Measurements from ENCODE around the gene ALAD.

ALAD gene

DNA sequence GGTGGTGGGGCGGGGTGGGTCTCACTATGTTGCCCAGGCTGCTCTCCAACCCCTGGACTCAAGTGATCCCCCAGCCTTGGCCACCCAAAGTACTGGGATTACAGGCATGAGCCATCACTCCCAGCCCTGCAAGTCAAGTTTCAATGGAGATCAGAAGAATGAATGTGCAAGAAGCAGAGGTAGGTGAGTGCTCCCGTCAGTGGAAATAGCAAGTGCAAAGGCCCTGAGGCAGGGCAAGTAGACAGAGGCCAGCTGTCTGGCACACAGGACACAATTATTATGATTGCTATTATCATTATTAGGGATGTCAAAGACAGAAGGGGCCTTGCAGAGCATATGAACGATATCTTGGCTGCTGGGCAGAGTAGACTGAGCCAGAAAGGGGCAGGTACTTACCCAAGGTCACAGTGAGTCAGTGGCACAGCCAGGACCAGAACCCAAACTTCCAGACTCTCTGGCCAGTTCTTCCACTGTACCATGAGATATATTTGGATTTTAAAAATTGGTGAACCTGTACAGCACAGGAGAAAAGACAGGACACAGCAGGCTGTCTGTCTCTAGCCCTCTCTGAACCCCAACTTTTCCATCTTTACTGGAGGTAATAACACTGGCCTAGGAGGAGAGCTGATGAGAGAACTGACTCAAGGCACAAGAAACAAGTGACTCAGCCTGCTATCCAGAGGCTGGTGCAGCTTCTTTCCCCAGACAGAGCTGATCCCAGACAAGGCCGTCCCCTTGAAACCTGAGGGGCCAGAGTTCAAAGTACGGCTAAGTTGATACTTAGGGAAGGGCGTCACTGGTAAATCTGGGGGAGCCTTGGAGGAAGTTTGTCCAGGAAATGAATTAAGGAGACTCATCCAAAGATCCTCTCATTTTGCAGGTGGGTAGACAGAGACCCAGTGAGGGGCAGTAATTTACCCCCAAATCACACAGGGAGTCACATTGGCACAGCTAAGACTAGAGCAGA, 25.7 kb downstream of the ALAD start:
- no peak overlapping the region for H3K27ac ChIP-seq (ENCODE audit: low read depth, low read length)
- no peak overlapping the region for H2BK120ac ChIP-seq (ENCODE audit: low read depth, low read length)
- no peak for DNase-seq
- no CpG with 5 or more reads among the region's 6 CpGs for WGBS (ENCODE audit: extremely low coverage, insufficient coverage, low lambda C conversion rate)
- H2AK5ac ChIP-seq (ENCODE audit: low read length), result no peak overlapping the region
- H3K4me3 ChIP-seq (ENCODE audit: low read length), result no peak overlapping the region
- H3K9ac ChIP-seq (ENCODE audit: low read length), result no peak overlapping the region
- H4K8ac ChIP-seq (ENCODE audit: low read depth, low read length), result no peak overlapping the region
- H3K18ac ChIP-seq (ENCODE audit: low read length), result no peak overlapping the region
- no peaks in the 10 kb centered on the region for H3K36me3 ChIP-seq (ENCODE audit: control insufficient read depth, insufficient read depth, low read length)
- no peak overlapping the region for H3K56ac ChIP-seq (ENCODE audit: low read length)
- H3K79me1 ChIP-seq (ENCODE audit: low read length), result peaks cover 2% of the 10 kb centered on the region
- no peak overlapping the region for H3K23ac ChIP-seq (ENCODE audit: low read length)
- H3K79me2 ChIP-seq (ENCODE audit: control insufficient read depth, insufficient read depth, low read length), result peaks cover 2% of the 10 kb centered on the region
- H3K27me3 ChIP-seq (ENCODE audit: insufficient read depth, low read length, poor library complexity), result no peaks in the 10 kb centered on the region
- H4K5ac ChIP-seq (ENCODE audit: low read length), result no peak overlapping the region
- no peak overlapping the region for H3K4ac ChIP-seq (ENCODE audit: low read depth, low read length)
- no peaks in the 10 kb centered on the region for H3K4me1 ChIP-seq (ENCODE audit: control insufficient read depth, low read depth, low read length)
- no peak overlapping the region for H2BK15ac ChIP-seq (replicated peaks; ENCODE audit: low read depth)
- no peak overlapping the region for H3K4me2 ChIP-seq (ENCODE audit: low read length)
- H2BK5ac ChIP-seq (ENCODE audit: low read length), result no peak overlapping the region

DNA sequence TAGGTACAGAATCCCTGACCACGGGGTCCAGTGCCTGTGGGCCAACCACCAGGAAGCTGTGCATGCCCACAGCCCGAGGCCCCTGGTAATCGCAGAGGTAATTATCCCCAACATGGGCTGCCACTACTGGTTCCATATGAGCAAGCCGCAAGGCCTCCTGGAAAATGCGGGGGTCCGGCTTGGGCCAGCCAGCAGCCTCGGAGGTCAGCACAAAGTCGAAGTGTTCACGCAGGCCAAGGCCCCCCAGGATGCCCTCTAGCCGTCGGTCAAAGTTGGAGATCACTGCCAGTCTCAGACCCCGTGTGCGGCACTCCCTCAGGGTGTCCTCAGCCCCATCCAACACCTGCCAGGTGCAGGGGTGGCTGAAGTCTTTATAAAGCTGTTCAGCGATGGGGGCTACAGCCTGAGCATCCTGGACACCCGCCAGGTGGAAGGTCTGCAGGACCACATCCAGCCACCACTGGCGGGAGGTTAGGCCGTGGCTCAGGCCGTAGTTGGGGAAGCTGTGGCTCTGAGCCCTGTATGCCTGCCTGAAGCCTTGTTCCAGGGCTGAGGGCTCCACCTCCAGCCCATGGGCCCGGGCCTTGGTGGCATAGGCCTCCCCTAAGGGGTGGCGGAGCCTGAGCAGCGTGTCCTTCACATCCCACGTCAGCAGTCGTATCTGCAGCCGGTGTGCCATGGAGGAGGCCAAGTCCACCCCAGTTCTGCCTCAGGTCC, 27.2 kb downstream of the ALAD start:
- H2BK5ac ChIP-seq (ENCODE audit: low read length), result no peak overlapping the region
- H3K4ac ChIP-seq (ENCODE audit: low read depth, low read length), result no peak overlapping the region
- no peaks in the 10 kb centered on the region for H3K27me3 ChIP-seq (ENCODE audit: insufficient read depth, low read length, poor library complexity)
- no peak overlapping the region for H3K18ac ChIP-seq (ENCODE audit: low read length)
- H3K9ac ChIP-seq (ENCODE audit: low read length), result no peak overlapping the region
- peaks cover 2% of the 10 kb centered on the region for H3K79me1 ChIP-seq (ENCODE audit: low read length)
- H3K79me2 ChIP-seq (ENCODE audit: control insufficient read depth, insufficient read depth, low read length), result peaks cover 2% of the 10 kb centered on the region
- H3K36me3 ChIP-seq (ENCODE audit: control insufficient read depth, insufficient read depth, low read length), result no peaks in the 10 kb centered on the region
- DNase-seq, result no peak
- H3K4me2 ChIP-seq (ENCODE audit: low read length), result no peak overlapping the region
- no peak overlapping the region for H2BK120ac ChIP-seq (ENCODE audit: low read depth, low read length)
- no peak overlapping the region for H3K27ac ChIP-seq (ENCODE audit: low read depth, low read length)
- H2BK15ac ChIP-seq (replicated peaks; ENCODE audit: low read depth), result no peak overlapping the region
- no CpG with 5 or more reads among the region's 24 CpGs for WGBS (ENCODE audit: extremely low coverage, insufficient coverage, low lambda C conversion rate)
- H4K5ac ChIP-seq (ENCODE audit: low read length), result no peak overlapping the region
- no peak overlapping the region for H2AK5ac ChIP-seq (ENCODE audit: low read length)
- no peak overlapping the region for H3K4me3 ChIP-seq (ENCODE audit: low read length)
- no peak overlapping the region for H3K56ac ChIP-seq (ENCODE audit: low read length)
- no peaks in the 10 kb centered on the region for H3K4me1 ChIP-seq (ENCODE audit: control insufficient read depth, low read depth, low read length)
- no peak overlapping the region for H4K8ac ChIP-seq (ENCODE audit: low read depth, low read length)
- no peak overlapping the region for H3K23ac ChIP-seq (ENCODE audit: low read length)

DNA sequence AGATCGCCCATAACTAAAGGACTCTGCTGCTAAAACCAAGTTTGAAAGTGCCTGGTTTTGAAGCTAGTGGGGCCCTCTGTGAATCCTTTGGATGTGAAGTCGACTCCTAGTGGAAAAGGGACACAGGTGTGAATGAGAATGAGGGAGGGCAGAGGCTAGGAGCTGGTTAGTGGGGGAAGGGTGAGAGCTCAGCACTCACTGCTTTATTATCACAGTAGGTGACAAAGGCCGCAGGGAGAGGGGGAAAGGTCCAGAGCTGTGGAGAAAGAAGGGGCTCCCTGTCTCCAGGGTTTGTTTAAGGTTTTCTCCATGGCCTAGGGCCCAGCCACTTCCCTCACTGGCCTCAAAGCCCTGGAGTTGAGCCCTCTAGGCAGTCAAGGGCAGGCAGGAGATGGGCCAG, 27.8 kb downstream of the ALAD start:
- no CpG with 5 or more reads among the region's 3 CpGs for WGBS (ENCODE audit: extremely low coverage, insufficient coverage, low lambda C conversion rate)
- no peak overlapping the region for H3K27ac ChIP-seq (ENCODE audit: low read depth, low read length)
- H3K4me1 ChIP-seq (ENCODE audit: control insufficient read depth, low read depth, low read length), result no peaks in the 10 kb centered on the region
- H3K27me3 ChIP-seq (ENCODE audit: insufficient read depth, low read length, poor library complexity), result no peaks in the 10 kb centered on the region
- no peak overlapping the region for H3K23ac ChIP-seq (ENCODE audit: low read length)
- no peaks in the 10 kb centered on the region for H3K36me3 ChIP-seq (ENCODE audit: control insufficient read depth, insufficient read depth, low read length)
- no peak overlapping the region for H4K8ac ChIP-seq (ENCODE audit: low read depth, low read length)
- H2BK5ac ChIP-seq (ENCODE audit: low read length), result no peak overlapping the region
- H4K5ac ChIP-seq (ENCODE audit: low read length), result no peak overlapping the region
- peaks cover 2% of the 10 kb centered on the region for H3K79me1 ChIP-seq (ENCODE audit: low read length)
- no peak overlapping the region for H2BK120ac ChIP-seq (ENCODE audit: low read depth, low read length)
- H3K56ac ChIP-seq (ENCODE audit: low read length), result no peak overlapping the region
- no peak overlapping the region for H3K4ac ChIP-seq (ENCODE audit: low read depth, low read length)
- no peak overlapping the region for H3K18ac ChIP-seq (ENCODE audit: low read length)
- H2AK5ac ChIP-seq (ENCODE audit: low read length), result no peak overlapping the region
- no peak overlapping the region for H2BK15ac ChIP-seq (replicated peaks; ENCODE audit: low read depth)
- H3K9ac ChIP-seq (ENCODE audit: low read length), result no peak overlapping the region
- H3K4me2 ChIP-seq (ENCODE audit: low read length), result no peak overlapping the region
- no peak overlapping the region for H3K4me3 ChIP-seq (ENCODE audit: low read length)
- DNase-seq, result no peak
- H3K79me2 ChIP-seq (ENCODE audit: control insufficient read depth, insufficient read depth, low read length), result peaks cover 2% of the 10 kb centered on the region

DNA sequence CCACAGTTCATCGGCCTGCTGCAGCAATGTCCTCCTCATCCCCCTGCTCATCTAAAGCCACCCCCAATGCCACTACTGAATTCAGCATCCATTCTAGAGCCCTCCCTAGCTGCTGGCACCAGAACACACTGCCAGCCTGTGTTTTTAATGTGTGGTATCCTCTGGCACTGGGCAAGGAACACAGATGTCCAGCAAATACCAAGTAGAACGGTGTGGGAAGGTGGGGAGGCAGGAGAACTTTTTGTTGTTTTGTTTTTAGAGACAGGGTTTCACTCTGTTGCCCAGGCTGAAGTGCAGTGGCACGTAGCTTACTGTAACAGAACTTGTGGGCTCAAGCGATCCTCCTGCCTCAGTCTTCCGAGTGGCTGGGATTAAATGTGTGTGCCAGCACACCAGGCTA, 29.0 kb downstream of the ALAD start:
- DNase-seq, result no peak
- Histone ChIP-seq H3K18ac (ENCODE audit: low read length) (no peak overlapping the region), H3K9ac (ENCODE audit: low read length) (no peak overlapping the region), H4K5ac (ENCODE audit: low read length) (no peak overlapping the region), H3K4me2 (ENCODE audit: low read length) (no peak overlapping the region), H4K8ac (ENCODE audit: low read depth, low read length) (no peak overlapping the region), H2BK15ac (replicated peaks; ENCODE audit: low read depth) (no peak overlapping the region), H3K4ac (ENCODE audit: low read depth, low read length) (no peak overlapping the region), H3K79me2 (ENCODE audit: control insufficient read depth, insufficient read depth, low read length) (peaks cover 2% of the 10 kb centered on the region), H2BK5ac (ENCODE audit: low read length) (no peak overlapping the region), H3K23ac (ENCODE audit: low read length) (no peak overlapping the region), H3K79me1 (ENCODE audit: low read length) (peaks cover 2% of the 10 kb centered on the region), H2AK5ac (ENCODE audit: low read length) (no peak overlapping the region), H3K56ac (ENCODE audit: low read length) (no peak overlapping the region), H3K4me1 (ENCODE audit: control insufficient read depth, low read depth, low read length) (no peaks in the 10 kb centered on the region), H3K27me3 (ENCODE audit: insufficient read depth, low read length, poor library complexity) (no peaks in the 10 kb centered on the region), H2BK120ac (ENCODE audit: low read depth, low read length) (no peak overlapping the region), H3K36me3 (ENCODE audit: control insufficient read depth, insufficient read depth, low read length) (no peaks in the 10 kb centered on the region), H3K27ac (ENCODE audit: low read depth, low read length) (no peak overlapping the region), H3K4me3 (ENCODE audit: low read length) (no peak overlapping the region)
- WGBS (ENCODE audit: extremely low coverage, insufficient coverage, low lambda C conversion rate), result no CpG with 5 or more reads among the region's 5 CpGs

DNA sequence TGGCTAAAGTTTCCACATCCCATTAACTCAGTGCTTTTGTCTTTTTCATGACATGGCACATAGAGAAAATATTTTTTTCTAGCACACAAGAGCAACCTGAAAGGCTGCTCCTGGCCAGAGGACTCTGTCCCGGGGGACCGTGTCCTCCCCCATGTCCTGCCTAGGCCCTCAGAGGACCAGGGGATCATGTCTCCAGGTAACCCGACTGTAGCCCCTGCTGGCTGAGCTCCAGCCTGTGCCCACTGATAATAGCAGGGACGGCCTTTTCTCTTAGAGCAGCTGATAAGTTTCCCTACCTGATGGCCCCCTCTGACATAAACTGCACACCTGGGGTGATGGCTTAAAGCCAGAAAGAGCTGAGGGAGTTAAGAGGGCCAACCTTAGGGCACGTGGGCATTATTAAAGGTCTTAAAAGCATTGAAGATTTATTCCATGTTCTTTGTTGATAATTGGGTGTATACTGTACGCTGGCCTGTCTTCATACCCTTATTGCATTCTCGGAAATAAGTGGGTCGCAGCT, 30.2 kb downstream of the ALAD start:
- no peak overlapping the region for H4K5ac ChIP-seq (ENCODE audit: low read length)
- H2BK5ac ChIP-seq (ENCODE audit: low read length), result no peak overlapping the region
- peaks cover 2% of the 10 kb centered on the region for H3K79me1 ChIP-seq (ENCODE audit: low read length)
- peaks cover 2% of the 10 kb centered on the region for H3K79me2 ChIP-seq (ENCODE audit: control insufficient read depth, insufficient read depth, low read length)
- no peak overlapping the region for H2AK5ac ChIP-seq (ENCODE audit: low read length)
- H3K4ac ChIP-seq (ENCODE audit: low read depth, low read length), result no peak overlapping the region
- H3K36me3 ChIP-seq (ENCODE audit: control insufficient read depth, insufficient read depth, low read length), result no peaks in the 10 kb centered on the region
- WGBS (ENCODE audit: extremely low coverage, insufficient coverage, low lambda C conversion rate), result no CpG with 5 or more reads among the region's 8 CpGs
- H3K23ac ChIP-seq (ENCODE audit: low read length), result no peak overlapping the region
- H2BK120ac ChIP-seq (ENCODE audit: low read depth, low read length), result no peak overlapping the region
- H3K56ac ChIP-seq (ENCODE audit: low read length), result no peak overlapping the region
- H3K9ac ChIP-seq (ENCODE audit: low read length), result no peak overlapping the region
- H3K4me1 ChIP-seq (ENCODE audit: control insufficient read depth, low read depth, low read length), result no peaks in the 10 kb centered on the region
- DNase-seq, result no peak
- H3K18ac ChIP-seq (ENCODE audit: low read length), result no peak overlapping the region
- H4K8ac ChIP-seq (ENCODE audit: low read depth, low read length), result no peak overlapping the region
- no peak overlapping the region for H2BK15ac ChIP-seq (replicated peaks; ENCODE audit: low read depth)
- no peak overlapping the region for H3K27ac ChIP-seq (ENCODE audit: low read depth, low read length)
- no peak overlapping the region for H3K4me2 ChIP-seq (ENCODE audit: low read length)
- no peaks in the 10 kb centered on the region for H3K27me3 ChIP-seq (ENCODE audit: insufficient read depth, low read length, poor library complexity)
- no peak overlapping the region for H3K4me3 ChIP-seq (ENCODE audit: low read length)

Data from mesendoderm (in vitro differentiated cells).